Mesodermal cell (in vitro differentiated cells): ENCODE measurements around the gene RBM20.
A peak's percentile ranks its signal among the peaks of the same experiment; 100 is the strongest.

Experiments
- H3K27ac ChIP-seq: 2 replicates; pipeline ENCODE4 v1.7.0; 2013; ENCODE audit warnings: mild to moderate bottlenecking, low read depth, low read length, moderate library complexity; ENCODE audit not compliant: severe bottlenecking
- H3K36me3 ChIP-seq: 2 replicates; pipeline ENCODE4 v1.7.1; 2013; ENCODE audit warnings: mild to moderate bottlenecking, low read length, moderate library complexity; ENCODE audit not compliant: control insufficient read depth, insufficient read depth
- H3K4me1 ChIP-seq: one replicate; pipeline ENCODE4 v1.7.1; 2013; ENCODE audit warnings: mild to moderate bottlenecking, low read length; ENCODE audit not compliant: insufficient read depth, control insufficient read depth, poor library complexity, severe bottlenecking
- H3K4me3 ChIP-seq: 2 replicates; pipeline ENCODE4 v1.7.0; 2013; ENCODE audit warnings: low read length, control low read depth, mild to moderate bottlenecking; ENCODE audit not compliant: insufficient read depth, poor library complexity, severe bottlenecking; ENCODE audit errors: extremely low read depth
- H3K9me3 ChIP-seq: 2 replicates; pipeline ENCODE4 v1.7.1; 2013; ENCODE audit warnings: mild to moderate bottlenecking, low read length, moderate library complexity; ENCODE audit not compliant: control insufficient read depth
- WGBS, 2 experiments: methylation state at CpG; one replicate each; pipeline ENCODE4 v1.1.5; 2013; ENCODE audit warnings: missing lambda C conversion rate in 2 of 2; ENCODE audit not compliant: insufficient coverage in 2 of 2; 5-methylcytosine and 5-hydroxymethylcytosine counted together

RBM20 gene

DNA sequence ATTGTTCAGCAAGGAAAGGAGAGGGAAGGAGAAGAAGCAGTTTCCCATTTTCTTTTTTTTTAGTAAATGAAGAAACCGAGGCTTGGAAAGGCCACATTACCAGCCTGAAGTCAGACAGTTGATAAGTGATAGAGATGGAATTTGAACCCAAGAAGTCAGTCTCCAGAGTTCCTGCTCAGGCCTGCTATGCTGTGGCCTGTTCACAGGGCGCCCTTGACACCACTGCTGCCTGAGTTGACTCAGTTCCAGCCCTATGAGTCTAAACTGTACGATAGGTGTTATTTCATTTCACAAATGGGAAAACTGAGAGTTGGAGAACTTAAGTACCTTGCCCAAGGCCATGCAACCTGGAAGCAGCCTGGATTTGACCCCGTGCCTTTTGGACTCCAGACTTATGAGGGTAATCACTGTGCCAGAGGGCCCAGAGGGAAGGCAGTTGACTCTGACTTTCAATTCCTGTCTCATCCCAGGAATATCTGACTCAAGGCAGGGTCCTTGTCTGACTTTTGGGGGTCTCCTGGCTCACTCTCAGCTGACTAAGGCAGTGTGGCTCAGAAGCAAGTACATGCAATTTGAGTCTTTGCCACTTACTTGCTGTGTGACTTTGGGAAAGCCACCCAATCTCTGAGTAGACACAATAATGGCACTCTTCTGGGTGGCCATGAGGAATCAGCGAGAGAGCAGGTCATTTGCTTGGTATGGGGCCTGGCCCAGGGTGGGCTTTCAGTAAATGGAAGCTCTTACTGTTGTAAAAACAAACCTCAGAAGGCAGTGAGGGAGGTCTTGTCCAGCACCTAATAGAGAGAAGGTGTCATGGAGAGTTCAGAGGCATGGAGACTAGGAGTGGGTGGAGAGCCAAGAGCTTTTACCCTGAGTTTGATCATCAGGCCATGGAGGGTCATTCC is 17.9 kb upstream of the RBM20 start:
- Histone ChIP-seq H3K4me1 (peaks cover 13% of the 10 kb centered on the region), H3K36me3 (no peaks in the 10 kb centered on the region), H3K9me3 (no peaks in the 10 kb centered on the region), H3K27ac (no peak overlapping the region), H3K4me3 (no peak overlapping the region)
- WGBS, 2 experiments, result 84 to 98% methylated on average over 3 of the region's 5 CpGs

GRCh38 chr10:110628161-110628560 is 16.0 kb upstream of the RBM20 start:
- H3K4me3 ChIP-seq, result no peak overlapping the region
- no peaks in the 10 kb centered on the region for H3K9me3 ChIP-seq
- H3K27ac ChIP-seq, result no peak overlapping the region
- H3K4me1 ChIP-seq, result peaks cover 13% of the 10 kb centered on the region
- no peaks in the 10 kb centered on the region for H3K36me3 ChIP-seq

DNA sequence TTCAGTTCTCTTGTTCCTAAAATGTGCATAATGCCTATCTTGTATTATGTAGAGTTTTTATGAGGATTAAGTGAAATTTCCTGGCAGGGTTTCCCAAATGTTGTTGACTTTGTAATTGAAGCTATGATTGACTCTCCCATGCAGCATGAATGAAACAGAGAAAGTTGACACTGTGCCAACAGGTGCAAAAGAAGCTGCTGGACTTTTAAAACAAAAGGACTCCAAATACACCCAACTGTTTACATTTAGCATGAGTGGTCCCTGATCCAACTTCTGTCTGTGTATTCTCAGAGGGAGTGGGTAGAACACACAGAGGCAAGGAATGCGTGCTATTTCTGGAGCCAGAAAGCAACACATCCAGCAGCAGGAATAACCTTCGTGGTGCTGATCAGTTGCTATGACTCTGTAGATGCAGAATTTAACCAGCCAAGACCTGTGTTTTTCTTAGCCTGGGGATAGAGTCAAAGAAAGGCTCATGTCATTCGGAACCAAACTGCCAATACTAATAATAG is 14.4 kb upstream of the RBM20 start:
- Histone ChIP-seq H3K36me3 (no peaks in the 10 kb centered on the region), H3K9me3 (no peaks in the 10 kb centered on the region), H3K4me1 (peaks cover 13% of the 10 kb centered on the region), H3K4me3 (no peak overlapping the region), H3K27ac (peak overlapping the region; percentile 69)
- WGBS, 2 experiments, result 73 to 74% methylated on average over 2 of the region's 3 CpGs

DNA sequence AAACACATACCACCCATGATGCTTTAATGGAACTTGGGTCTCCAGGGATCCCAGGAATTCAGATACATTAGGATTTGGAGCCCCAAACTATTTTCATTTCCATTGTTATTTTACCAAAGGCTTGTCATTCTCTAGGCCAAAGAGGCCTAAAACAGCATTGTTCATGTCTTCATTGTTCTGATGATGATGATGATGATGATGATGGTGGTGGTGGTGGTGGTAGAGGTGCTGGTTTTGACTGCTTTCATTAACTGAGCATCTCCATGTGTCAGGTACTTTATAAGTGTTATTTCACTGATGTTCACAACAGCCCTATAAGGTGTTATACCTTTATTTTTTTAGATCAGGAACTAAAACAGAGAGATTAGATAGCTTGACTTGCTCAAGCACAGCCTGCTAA is 12.2 kb upstream of the RBM20 start:
- Histone ChIP-seq H3K36me3 (no peaks in the 10 kb centered on the region), H3K4me3 (no peak overlapping the region), H3K4me1 (peaks cover 18% of the 10 kb centered on the region), H3K9me3 (no peaks in the 10 kb centered on the region), H3K27ac (no peak overlapping the region)

- Histone ChIP-seq H3K27ac (no peak overlapping the region), H3K9me3 (no peaks in the 10 kb centered on the region), H3K36me3 (no peaks in the 10 kb centered on the region), H3K4me3 (no peak overlapping the region), H3K4me1 (peaks cover 26% of the 10 kb centered on the region)
- WGBS, 2 experiments, result 100% methylated on average over 1 of the region's 1 CpG
Observed at GRCh38 chr10:110632591-110633215, 11.4 kb upstream of the RBM20 start.

DNA sequence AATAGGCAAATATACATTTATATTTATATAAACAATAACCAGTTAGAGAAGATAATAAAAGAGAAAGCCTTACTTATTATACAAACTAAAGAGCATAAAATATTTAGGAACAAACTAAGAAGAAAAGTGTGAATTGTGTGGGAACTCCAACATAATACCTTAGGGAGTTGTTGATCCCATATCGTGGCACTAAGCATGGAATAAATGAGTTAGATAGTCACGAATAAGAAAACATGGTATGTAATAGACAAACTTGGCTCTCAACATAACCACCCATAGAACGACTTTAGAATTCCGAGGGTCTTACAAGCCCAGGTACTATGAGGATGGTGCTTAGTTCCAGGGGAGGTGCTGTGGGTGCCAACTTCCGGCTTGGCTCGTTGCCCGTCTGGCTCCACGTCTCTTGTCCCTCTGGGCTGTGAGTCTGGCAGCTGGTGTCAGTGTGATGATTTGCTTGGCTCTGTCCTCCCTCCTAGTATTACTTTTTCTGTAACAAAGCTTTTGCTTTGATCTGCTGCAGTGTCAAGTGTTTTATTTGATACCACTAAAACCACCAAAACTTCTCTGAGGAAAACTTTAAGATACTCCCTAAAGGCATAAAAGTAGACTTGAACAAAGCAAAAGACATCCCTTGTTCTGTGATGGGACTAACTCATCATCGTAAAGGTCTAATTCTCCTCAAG is 9.5 kb upstream of the RBM20 start:
- H3K4me3 ChIP-seq, result no peak overlapping the region
- no peaks in the 10 kb centered on the region for H3K9me3 ChIP-seq
- no peaks in the 10 kb centered on the region for H3K36me3 ChIP-seq
- WGBS, 2 experiments, result 90 to 93% methylated on average over 4 to 5 of the region's 9 CpGs
- no peak overlapping the region for H3K27ac ChIP-seq
- peaks cover 22% of the 10 kb centered on the region for H3K4me1 ChIP-seq

- Histone ChIP-seq H3K27ac (peak overlapping the region; percentile 69), H3K36me3 (no peaks in the 10 kb centered on the region), H3K4me1 (peaks cover 19% of the 10 kb centered on the region), H3K4me3 (no peak overlapping the region), H3K9me3 (no peaks in the 10 kb centered on the region)
- WGBS, 2 experiments, result 100% methylated on average over 1 to 2 of the region's 2 CpGs
Observed at GRCh38 chr10:110636572-110636931, 7.6 kb upstream of the RBM20 start.

- no peak overlapping the region for H3K4me3 ChIP-seq
- no peaks in the 10 kb centered on the region for H3K36me3 ChIP-seq
- H3K9me3 ChIP-seq, result no peaks in the 10 kb centered on the region
- H3K4me1 ChIP-seq, result peaks cover 23% of the 10 kb centered on the region
- H3K27ac ChIP-seq, result peak overlapping the region; percentile 69
- 33 to 36% methylated on average over 4 of the region's 6 CpGs for WGBS, 2 experiments
Observed at GRCh38 chr10:110636932-110637557, 7.1 kb upstream of the RBM20 start.

GRCh38 chr10:110637558-110638053 is 6.5 kb upstream of the RBM20 start:
- WGBS, 2 experiments, result 41 to 46% methylated on average over 4 to 7 of the region's 10 CpGs
- Histone ChIP-seq H3K27ac (peak overlapping the region; percentile 69), H3K36me3 (no peaks in the 10 kb centered on the region), H3K4me3 (no peak overlapping the region), H3K9me3 (no peaks in the 10 kb centered on the region), H3K4me1 (peaks cover 27% of the 10 kb centered on the region)

DNA sequence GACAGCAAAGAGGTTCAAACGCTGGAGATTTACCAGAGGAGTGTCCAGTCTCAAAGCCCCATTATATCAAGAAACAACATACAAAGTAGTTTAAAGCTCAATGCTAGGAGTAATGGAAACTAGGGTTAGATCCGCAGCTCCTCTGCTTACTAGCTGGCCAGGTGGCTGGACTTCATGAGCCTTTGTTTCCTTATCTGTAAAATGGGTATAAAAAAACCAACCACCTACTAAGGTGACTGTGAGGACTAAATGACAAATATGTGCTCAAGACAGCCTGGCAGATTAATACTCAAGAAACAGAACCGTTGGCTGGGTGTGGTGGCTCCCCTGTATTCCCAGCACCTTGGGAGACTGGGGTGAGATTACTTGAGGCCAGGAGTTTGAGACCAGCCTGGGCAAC is 5.8 kb upstream of the RBM20 start:
- no peak overlapping the region for H3K27ac ChIP-seq
- peaks cover 27% of the 10 kb centered on the region for H3K4me1 ChIP-seq
- no peak overlapping the region for H3K4me3 ChIP-seq
- WGBS, 2 experiments, result 90 to 100% methylated on average over 1 of the region's 3 CpGs
- H3K9me3 ChIP-seq, result no peaks in the 10 kb centered on the region
- H3K36me3 ChIP-seq, result no peaks in the 10 kb centered on the region
